ENCODE data around the gene NGRN.

Gene NGRN

GRCh38 chr15:90265271-90266060, at the start of gene NGRN:
NGRN (plus strand) TSS chr15:90265672; CDS start chr15:90265713, 41 bp downstream.
- peak; percentile 86 for DNase-seq

GRCh38 chr15:90217671-90218394, 47.6 kb upstream of the NGRN start:
- DNase-seq, result no peak

GRCh38 chr15:90219421-90220141, 45.9 kb upstream of the NGRN start:
- DNase-seq, result no peak

GRCh38 chr15:90221246-90221900, 44.1 kb upstream of the NGRN start:
- DNase-seq, result peak; percentile 23

- no peak for DNase-seq
Observed at GRCh38 chr15:90222547-90222946, 42.9 kb upstream of the NGRN start.

GRCh38 chr15:90223441-90224165, 41.9 kb upstream of the NGRN start:
- DNase-seq, result no peak

GRCh38 chr15:90225047-90225446, 40.4 kb upstream of the NGRN start:
- no peak for DNase-seq

GRCh38 chr15:90225504-90226234, 39.8 kb upstream of the NGRN start:
- no peak for DNase-seq

- DNase-seq, result no peak
Observed at GRCh38 chr15:90227336-90227735, 38.1 kb upstream of the NGRN start.

GRCh38 chr15:90227816-90228772, 37.4 kb upstream of the NGRN start:
- no peak for DNase-seq

- DNase-seq, result no peak
Observed at GRCh38 chr15:90228960-90229359, 36.5 kb upstream of the NGRN start.

GRCh38 chr15:90230071-90230494, 35.4 kb upstream of the NGRN start:
- no peak for DNase-seq

- DNase-seq, result no peak
Observed at GRCh38 chr15:90230610-90231009, 34.9 kb upstream of the NGRN start.

- DNase-seq, result no peak
Observed at GRCh38 chr15:90231028-90232017, 34.1 kb upstream of the NGRN start.

- DNase-seq, result no peak
Observed at GRCh38 chr15:90232196-90232595, 33.3 kb upstream of the NGRN start.

GRCh38 chr15:90232941-90233386, 32.5 kb upstream of the NGRN start:
- DNase-seq, result no peak

- peak; percentile 77 for DNase-seq
Observed at GRCh38 chr15:90233387-90234095, 31.9 kb upstream of the NGRN start, which contains the start of gene CIB1. CIB1 (minus strand) TSS chr15:90233941; CDS start chr15:90233885, 56 bp downstream.

Data from NCI-H526 treated with DMSO at 0.1 percent for 48 hours (cell line).